Neural crest cell (in vitro differentiated cells): ENCODE measurements around the gene CHAF1A. TPM values are rescaled to one million over a fixed set of nuclear protein-coding genes. Genes with fewer than 3 reads are reported as not detected.

Experiments used
- DNase-seq: peaks from one replicate; pipeline ENCODE4 v3.0.0; 2021; ENCODE audit warnings: low read depth, mixed read lengths, low spot score
- H3K27ac Mint-ChIP-seq: one replicate; pipeline ENCODE4 v1.8.0; 2021; ENCODE audit warnings: mild to moderate bottlenecking, mixed read lengths; ENCODE audit not compliant: unreplicated experiment
- H3K27me3 Mint-ChIP-seq: 2 replicates; pipeline ENCODE4 v1.8.0; 2021; ENCODE audit warnings: low read depth, mild to moderate bottlenecking, mixed read lengths
- H3K36me3 Mint-ChIP-seq: 2 replicates; pipeline ENCODE4 v1.8.0; 2021; ENCODE audit warnings: low read depth, mild to moderate bottlenecking, mixed read lengths
- H3K4me1 Mint-ChIP-seq: 2 replicates; pipeline ENCODE4 v1.8.0; 2021; ENCODE audit warnings: mixed read lengths
- H3K4me3 Mint-ChIP-seq: one replicate; pipeline ENCODE4 v1.8.0; 2021; ENCODE audit warnings: mild to moderate bottlenecking, mixed read lengths
- H3K9me3 Mint-ChIP-seq: 2 replicates; pipeline ENCODE4 v1.8.0; 2021; ENCODE audit warnings: mixed read lengths
- CTCF ChIP-seq: fragments of 200-600 bp; sonication (generic); conservative IDR thresholded peaks from 2 replicates; pipeline ENCODE4 v1.5.0; 2021; ENCODE audit warnings: antibody characterized with exemption, mild to moderate bottlenecking
- total RNA-seq: library from RNA; stranded (reverse); gene quantifications from 2 replicates; pipeline ENCODE4 v1.2.1, GENCODE V29; 2021

CHAF1A gene
- total RNA-seq, 1 donor from 2014 or later: 120 TPM

- TF ChIP-seq CTCF: no peak
- no peak overlapping the region for H3K27ac Mint-ChIP-seq
- no peaks in the 10 kb centered on the region for H3K9me3 Mint-ChIP-seq
These were observed 31.9 kb upstream of the CHAF1A start for GRCh38 chr19:4370418-4371041.

GRCh38 chr19:4371247-4372164 lies 30.9 kb upstream of the CHAF1A start:
- Mint-ChIP-seq H3K4me3 (peak overlapping the region; percentile 49), H3K36me3 (no peaks in the 10 kb centered on the region)
- no peak for DNase-seq

More at GRCh38 chr19:4370418-4371041, 31.9 kb upstream of the CHAF1A start:
- Mint-ChIP-seq H3K27me3 (peaks cover 4% of the 10 kb centered on the region), H3K4me1 (peaks cover 25% of the 10 kb centered on the region), H3K36me3 (no peaks in the 10 kb centered on the region), H3K4me3 (peak overlapping the region; percentile 49)
- no peak for DNase-seq

DNA sequence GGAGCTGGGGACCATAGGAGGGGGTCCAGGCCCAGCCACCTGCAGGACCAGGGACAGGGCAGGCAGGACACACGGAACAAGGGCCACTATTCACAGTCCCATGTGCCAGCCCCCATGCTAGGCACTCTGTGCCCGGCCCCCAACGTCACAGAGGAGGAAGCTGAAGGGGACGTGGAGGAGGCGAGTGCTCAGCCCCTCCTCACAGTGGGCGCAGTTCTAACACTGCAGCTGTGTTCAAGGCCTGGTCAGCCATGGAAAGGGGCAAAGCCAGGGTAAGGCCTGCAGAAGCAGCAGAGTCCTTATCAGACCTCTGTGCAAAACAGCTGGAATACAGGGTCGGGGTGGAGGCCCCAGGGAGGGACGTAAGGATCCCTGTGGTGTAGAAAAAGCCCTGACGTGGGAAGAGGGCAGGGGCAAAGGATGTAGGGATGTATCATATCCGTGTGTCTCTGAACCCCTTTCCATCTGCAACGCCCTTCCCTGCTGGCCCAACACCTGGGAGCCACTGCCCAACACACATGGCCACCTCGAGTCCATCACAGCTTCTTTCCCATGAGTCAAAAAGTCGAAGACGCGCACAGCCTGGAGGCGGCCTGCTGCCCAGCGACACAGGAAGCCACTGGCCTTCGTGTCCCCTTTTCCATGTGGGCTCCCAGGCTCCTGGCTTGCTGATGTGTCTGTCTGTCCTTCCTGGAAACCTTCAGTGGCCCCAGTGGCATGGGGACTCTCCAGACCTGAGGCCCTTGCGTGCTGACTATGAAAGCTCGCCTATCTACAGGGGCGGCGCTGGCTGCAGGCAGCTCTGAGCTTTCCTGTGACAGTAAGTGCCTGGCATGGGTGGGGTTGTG lies 30.1 kb upstream of the CHAF1A start:
- DNase-seq: no peak
- H3K4me1 Mint-ChIP-seq: peaks cover 37% of the 10 kb centered on the region
- no peak overlapping the region for H3K4me3 Mint-ChIP-seq
- H3K9me3 Mint-ChIP-seq: no peaks in the 10 kb centered on the region
- H3K27ac Mint-ChIP-seq: no peak overlapping the region
- H3K27me3 Mint-ChIP-seq: peaks cover 4% of the 10 kb centered on the region
- TF ChIP-seq CTCF: no peak
- no peaks in the 10 kb centered on the region for H3K36me3 Mint-ChIP-seq

More at GRCh38 chr19:4371247-4372164, 30.9 kb upstream of the CHAF1A start:
- Mint-ChIP-seq H3K4me1 (peaks cover 35% of the 10 kb centered on the region), H3K27ac (no peak overlapping the region), H3K27me3 (peaks cover 4% of the 10 kb centered on the region), H3K9me3 (no peaks in the 10 kb centered on the region)
- TF ChIP-seq CTCF: no peak

GRCh38 chr19:4373013-4373367 lies 29.4 kb upstream of the CHAF1A start:
- Mint-ChIP-seq H3K36me3 (no peaks in the 10 kb centered on the region), H3K27me3 (peaks cover 1% of the 10 kb centered on the region), H3K4me3 (no peak overlapping the region), H3K4me1 (peaks cover 34% of the 10 kb centered on the region), H3K9me3 (no peaks in the 10 kb centered on the region), H3K27ac (no peak overlapping the region)
- DNase-seq: no peak
- no peak for TF ChIP-seq CTCF
